Activated T-helper 1 cell treated with anti-CD3 and anti-CD28 coated beads, Interleukin-2, amount 50 U/mL, for 16 hours (primary cell): Measurements from ENCODE around the gene DLG2.

Source experiments
- DNase-seq, 2 donors: peaks; one replicate each; pipeline ENCODE4 v3.0.0-alpha.2; 2020; ENCODE audit warnings: low read depth in 1 of 2, low spot score in 1 of 2

The DLG2 gene

GRCh38 chr11:83895516-83895915 is 1731.6 kb downstream of the DLG2 start:
- DNase-seq, result no peak

GRCh38 chr11:83881428-83881827 is 1745.7 kb downstream of the DLG2 start:
- no peak for DNase-seq

- DNase-seq, result no peak
Observed at GRCh38 chr11:83871054-83871453, 1756.1 kb downstream of the DLG2 start.

- DNase-seq, result no peak
Observed at GRCh38 chr11:83866655-83867054, 1760.5 kb downstream of the DLG2 start.

- no peak for DNase-seq
Observed at GRCh38 chr11:83865636-83866461, 1761.3 kb downstream of the DLG2 start.

- no peak for DNase-seq
Observed at GRCh38 chr11:83864412-83865057, 1762.6 kb downstream of the DLG2 start.

GRCh38 chr11:83863272-83863671 is 1763.9 kb downstream of the DLG2 start:
- no peak for DNase-seq

GRCh38 chr11:83862691-83863090 is 1764.5 kb downstream of the DLG2 start:
- DNase-seq, result no peak

- no peak for DNase-seq
Observed at GRCh38 chr11:83862033-83862432, 1765.1 kb downstream of the DLG2 start.

GRCh38 chr11:83858694-83859093 is 1768.5 kb downstream of the DLG2 start:
- DNase-seq, result no peak

- no peak for DNase-seq
Observed at GRCh38 chr11:83855237-83855636, 1771.9 kb downstream of the DLG2 start.

GRCh38 chr11:83852775-83853442 is 1774.2 kb downstream of the DLG2 start:
- no peak for DNase-seq

- DNase-seq, result no peak
Observed at GRCh38 chr11:83852012-83852411, 1775.1 kb downstream of the DLG2 start.

GRCh38 chr11:83847467-83848034 is 1779.6 kb downstream of the DLG2 start:
- no peak for DNase-seq

- DNase-seq, result no peak
Observed at GRCh38 chr11:83845797-83846196, 1781.3 kb downstream of the DLG2 start.

- no peak for DNase-seq
Observed at GRCh38 chr11:83840326-83840725, 1786.8 kb downstream of the DLG2 start.

- DNase-seq, result no peak
Observed at GRCh38 chr11:83836883-83837654, 1790.1 kb downstream of the DLG2 start.

GRCh38 chr11:83836065-83836464 is 1791.1 kb downstream of the DLG2 start:
- no peak for DNase-seq

- no peak for DNase-seq
Observed at GRCh38 chr11:83835423-83835822, 1791.7 kb downstream of the DLG2 start.

- no peak for DNase-seq
Observed at GRCh38 chr11:83831929-83832328, 1795.2 kb downstream of the DLG2 start.

GRCh38 chr11:83827940-83828554 is 1799.1 kb downstream of the DLG2 start:
- no peak for DNase-seq
